ENCODE measurements around the gene CENPN. TPM values are rescaled to one million over a fixed set of nuclear protein-coding genes. Genes with fewer than 3 reads are reported as not detected.

The CENPN gene
- total and polyA plus RNA-seq, 10 of the 15 experiments (the other 5 are each of a cell fraction or from before 2014, with no cell fraction given): 39.8 to 143 (median 66.8) TPM

DNA sequence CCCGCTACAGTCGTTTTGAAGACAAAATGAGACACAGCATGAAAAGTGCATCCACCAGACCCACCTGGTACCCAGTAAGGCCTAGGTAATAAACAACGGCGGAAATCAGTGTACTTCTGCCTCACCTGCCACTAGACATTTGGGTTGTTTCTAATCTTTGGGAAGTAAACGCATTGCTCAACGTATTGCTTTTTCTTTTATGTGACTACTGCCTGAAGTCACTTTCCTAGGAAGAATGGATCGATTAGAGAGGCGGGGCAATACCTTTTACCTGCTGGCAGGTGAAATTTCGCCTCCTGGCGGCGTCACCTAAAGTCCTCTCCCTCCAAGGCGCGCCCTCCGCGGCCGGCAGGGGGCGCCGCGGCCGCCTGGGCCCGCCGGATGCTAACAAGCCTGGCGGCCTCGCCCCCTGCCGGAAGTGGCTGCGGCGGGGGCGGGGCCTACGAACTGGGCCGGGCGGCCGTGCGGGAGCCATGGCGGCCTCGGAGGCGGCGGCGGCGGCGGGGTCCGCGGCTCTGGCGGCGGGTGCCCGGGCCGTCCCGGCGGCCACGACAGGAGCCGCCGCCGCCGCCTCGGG, 28.5 kb downstream of the CENPN start, which contains the start of gene ATMIN (continued):
- TF ChIP-seq, protein P1, sequence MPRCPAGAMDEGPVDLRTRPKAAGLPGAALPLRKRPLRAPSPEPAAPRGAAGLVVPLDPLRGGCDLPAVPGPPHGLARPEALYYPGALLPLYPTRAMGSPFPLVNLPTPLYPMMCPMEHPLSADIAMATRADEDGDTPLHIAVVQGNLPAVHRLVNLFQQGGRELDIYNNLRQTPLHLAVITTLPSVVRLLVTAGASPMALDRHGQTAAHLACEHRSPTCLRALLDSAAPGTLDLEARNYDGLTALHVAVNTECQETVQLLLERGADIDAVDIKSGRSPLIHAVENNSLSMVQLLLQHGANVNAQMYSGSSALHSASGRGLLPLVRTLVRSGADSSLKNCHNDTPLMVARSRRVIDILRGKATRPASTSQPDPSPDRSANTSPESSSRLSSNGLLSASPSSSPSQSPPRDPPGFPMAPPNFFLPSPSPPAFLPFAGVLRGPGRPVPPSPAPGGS (IDR thresholded peaks at IDR 0.05; ENCODE audit: borderline replicate concordance, insufficient read depth, low read depth, low read length, poor library complexity, severe bottlenecking): no peak
- TF ChIP-seq RB1 (IDR thresholded peaks at IDR 0.05; ENCODE audit: borderline replicate concordance) (peak; percentile 41; the same call in 1 of the 2 replicates), EGR1 (IDR thresholded peaks at IDR 0.05; ENCODE audit: borderline replicate concordance in 1 of 2, low read depth in 2 of 2, low read length in 2 of 2) (peak in 1 of 2 experiments; percentile 66; a peak in 1 of 3 replicates), BHLHE40 (IDR thresholded peaks at IDR 0.05; ENCODE audit: borderline replicate concordance in 1 of 2, low read depth in 2 of 2, low read length in 1 of 2) (peak; percentile 58 to 61; a peak in 2 of 4 replicates), CBX3 (IDR thresholded peaks at IDR 0.05; ENCODE audit: borderline replicate concordance, low read depth) (no peak), TBL1XR1 (IDR thresholded peaks at IDR 0.05; ENCODE audit: low read depth, low read length) (0 out of 2 replicates have a peak, but pooled peaks have one; percentile 13), HCFC1 (IDR thresholded peaks at IDR 0.05; ENCODE audit: low read length) (peak; percentile 12; the same call in 1 of the 2 replicates), REST (IDR thresholded peaks at IDR 0.05; ENCODE audit: low read depth, low read length) (no peak), ZNF24 (IDR thresholded peaks at IDR 0.05) (peak; percentile 23; the same call in 1 of the 2 replicates), IKZF1 (conservative IDR thresholded peaks at IDR 0.05) (no peak), SMC3 (IDR thresholded peaks at IDR 0.05; ENCODE audit: borderline replicate concordance, low read length) (peak; percentile 80), PAX8 (IDR thresholded peaks at IDR 0.05) (no peak), NR2C1 (IDR thresholded peaks at IDR 0.05) (peak; percentile 30; the same call in 1 of the 2 replicates)
- TF ChIP-seq, protein P2, sequence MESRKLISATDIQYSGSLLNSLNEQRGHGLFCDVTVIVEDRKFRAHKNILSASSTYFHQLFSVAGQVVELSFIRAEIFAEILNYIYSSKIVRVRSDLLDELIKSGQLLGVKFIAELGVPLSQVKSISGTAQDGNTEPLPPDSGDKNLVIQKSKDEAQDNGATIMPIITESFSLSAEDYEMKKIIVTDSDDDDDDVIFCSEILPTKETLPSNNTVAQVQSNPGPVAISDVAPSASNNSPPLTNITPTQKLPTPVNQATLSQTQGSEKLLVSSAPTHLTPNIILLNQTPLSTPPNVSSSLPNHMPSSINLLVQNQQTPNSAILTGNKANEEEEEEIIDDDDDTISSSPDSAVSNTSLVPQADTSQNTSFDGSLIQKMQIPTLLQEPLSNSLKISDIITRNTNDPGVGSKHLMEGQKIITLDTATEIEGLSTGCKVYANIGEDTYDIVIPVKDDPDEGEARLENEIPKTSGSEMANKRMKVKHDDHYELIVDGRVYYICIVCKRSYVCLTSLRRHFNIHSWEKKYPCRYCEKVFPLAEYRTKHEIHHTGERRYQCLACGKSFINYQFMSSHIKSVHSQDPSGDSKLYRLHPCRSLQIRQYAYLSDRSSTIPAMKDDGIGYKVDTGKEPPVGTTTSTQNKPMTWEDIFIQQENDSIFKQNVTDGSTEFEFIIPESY (IDR thresholded peaks at IDR 0.05): peak; percentile 73; the same call in 1 of the 2 replicates
- TF ChIP-seq, protein P3, sequence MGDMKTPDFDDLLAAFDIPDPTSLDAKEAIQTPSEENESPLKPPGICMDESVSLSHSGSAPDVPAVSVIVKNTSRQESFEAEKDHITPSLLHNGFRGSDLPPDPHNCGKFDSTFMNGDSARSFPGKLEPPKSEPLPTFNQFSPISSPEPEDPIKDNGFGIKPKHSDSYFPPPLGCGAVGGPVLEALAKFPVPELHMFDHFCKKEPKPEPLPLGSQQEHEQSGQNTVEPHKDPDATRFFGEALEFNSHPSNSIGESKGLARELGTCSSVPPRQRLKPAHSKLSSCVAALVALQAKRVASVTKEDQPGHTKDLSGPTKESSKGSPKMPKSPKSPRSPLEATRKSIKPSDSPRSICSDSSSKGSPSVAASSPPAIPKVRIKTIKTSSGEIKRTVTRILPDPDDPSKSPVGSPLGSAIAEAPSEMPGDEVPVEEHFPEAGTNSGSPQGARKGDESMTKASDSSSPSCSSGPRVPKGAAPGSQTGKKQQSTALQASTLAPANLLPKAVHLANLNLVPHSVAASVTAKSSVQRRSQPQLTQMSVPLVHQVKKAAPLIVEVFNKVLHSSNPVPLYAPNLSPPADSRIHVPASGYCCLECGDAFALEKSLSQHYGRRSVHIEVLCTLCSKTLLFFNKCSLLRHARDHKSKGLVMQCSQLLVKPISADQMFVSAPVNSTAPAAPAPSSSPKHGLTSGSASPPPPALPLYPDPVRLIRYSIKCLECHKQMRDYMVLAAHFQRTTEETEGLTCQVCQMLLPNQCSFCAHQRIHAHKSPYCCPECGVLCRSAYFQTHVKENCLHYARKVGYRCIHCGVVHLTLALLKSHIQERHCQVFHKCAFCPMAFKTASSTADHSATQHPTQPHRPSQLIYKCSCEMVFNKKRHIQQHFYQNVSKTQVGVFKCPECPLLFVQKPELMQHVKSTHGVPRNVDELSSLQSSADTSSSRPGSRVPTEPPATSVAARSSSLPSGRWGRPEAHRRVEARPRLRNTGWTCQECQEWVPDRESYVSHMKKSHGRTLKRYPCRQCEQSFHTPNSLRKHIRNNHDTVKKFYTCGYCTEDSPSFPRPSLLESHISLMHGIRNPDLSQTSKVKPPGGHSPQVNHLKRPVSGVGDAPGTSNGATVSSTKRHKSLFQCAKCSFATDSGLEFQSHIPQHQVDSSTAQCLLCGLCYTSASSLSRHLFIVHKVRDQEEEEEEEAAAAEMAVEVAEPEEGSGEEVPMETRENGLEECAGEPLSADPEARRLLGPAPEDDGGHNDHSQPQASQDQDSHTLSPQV (IDR thresholded peaks at IDR 0.05): peak; percentile 95
- TF ChIP-seq, protein P4, sequence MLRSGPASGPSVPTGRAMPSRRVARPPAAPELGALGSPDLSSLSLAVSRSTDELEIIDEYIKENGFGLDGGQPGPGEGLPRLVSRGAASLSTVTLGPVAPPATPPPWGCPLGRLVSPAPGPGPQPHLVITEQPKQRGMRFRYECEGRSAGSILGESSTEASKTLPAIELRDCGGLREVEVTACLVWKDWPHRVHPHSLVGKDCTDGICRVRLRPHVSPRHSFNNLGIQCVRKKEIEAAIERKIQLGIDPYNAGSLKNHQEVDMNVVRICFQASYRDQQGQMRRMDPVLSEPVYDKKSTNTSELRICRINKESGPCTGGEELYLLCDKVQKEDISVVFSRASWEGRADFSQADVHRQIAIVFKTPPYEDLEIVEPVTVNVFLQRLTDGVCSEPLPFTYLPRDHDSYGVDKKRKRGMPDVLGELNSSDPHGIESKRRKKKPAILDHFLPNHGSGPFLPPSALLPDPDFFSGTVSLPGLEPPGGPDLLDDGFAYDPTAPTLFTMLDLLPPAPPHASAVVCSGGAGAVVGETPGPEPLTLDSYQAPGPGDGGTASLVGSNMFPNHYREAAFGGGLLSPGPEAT (IDR thresholded peaks at IDR 0.05; ENCODE audit: low read depth): 0 out of 2 replicates have a peak, but pooled peaks have one; percentile 20

Data from GM12878 (cell line).